Measurements from ENCODE around the gene SEC16A.

SEC16A gene

GRCh38 chr9:136441191-136441680 lies 41.6 kb downstream of the SEC16A start:
- no peak overlapping the region for H3K4me3 ChIP-seq (ENCODE audit: control insufficient read depth, low read depth, low read length)
- no peak for DNase-seq (ENCODE audit: low read depth)

GRCh38 chr9:136439481-136440408 lies 43.1 kb downstream of the SEC16A start, which contains the start of gene INPP5E:
INPP5E (minus strand) TSS chr9:136439845; CDS start chr9:136439419, 426 bp downstream.
- peak within 1 kb of the TSS; percentile 63 for H3K4me3 ChIP-seq (ENCODE audit: control insufficient read depth, low read depth, low read length)
- TF ChIP-seq CTCF (IDR thresholded peaks at IDR 0.05; ENCODE audit: control insufficient read depth, insufficient read depth, low read depth, low read length, missing control alignments) = peak; percentile 55
- no peak for DNase-seq (ENCODE audit: low read depth)

More at GRCh38 chr9:136441191-136441680, 41.6 kb downstream of the SEC16A start:
- TF ChIP-seq CTCF (IDR thresholded peaks at IDR 0.05; ENCODE audit: control insufficient read depth, insufficient read depth, low read depth, low read length, missing control alignments) = no peak

GRCh38 chr9:136438548-136439480 lies 44.0 kb downstream of the SEC16A start:
- H3K4me3 ChIP-seq (ENCODE audit: control insufficient read depth, low read depth, low read length) = peak overlapping the region; percentile 63
- no peak for DNase-seq (ENCODE audit: low read depth)
- TF ChIP-seq CTCF (IDR thresholded peaks at IDR 0.05; ENCODE audit: control insufficient read depth, insufficient read depth, low read depth, low read length, missing control alignments) = no peak

DNA sequence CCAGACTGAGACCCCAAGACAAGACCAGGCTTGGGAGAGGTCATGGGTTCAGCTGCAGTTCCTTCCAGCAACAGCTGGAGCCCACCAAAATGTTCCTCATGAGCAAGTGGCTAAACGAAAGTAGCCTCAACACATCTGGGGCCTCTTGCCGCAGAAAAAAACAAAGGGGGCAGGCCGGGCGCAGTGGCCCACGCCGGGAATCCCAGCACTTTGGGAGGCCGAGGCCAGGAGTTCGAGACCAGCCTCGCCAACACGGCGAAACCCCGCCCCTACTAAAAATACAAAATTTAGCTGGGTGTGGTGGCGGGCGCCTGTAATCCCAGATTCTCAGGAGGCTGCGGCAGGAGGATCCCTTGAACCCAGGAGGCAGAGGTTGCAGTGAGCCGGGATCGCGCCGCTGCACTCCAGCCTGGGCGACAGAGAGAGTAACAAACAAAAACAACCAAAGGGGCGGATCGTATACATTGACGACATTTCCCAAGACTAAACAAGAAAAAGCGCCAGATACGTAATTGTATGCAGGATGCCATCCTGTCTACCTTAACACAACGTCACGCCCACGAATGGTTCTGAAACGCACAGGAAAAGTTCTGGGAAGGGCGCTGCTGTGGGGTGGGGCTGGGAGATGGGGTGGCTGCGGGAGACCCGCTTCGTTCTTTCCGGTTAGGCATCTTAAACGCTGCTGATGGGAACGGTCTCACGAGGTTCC lies 44.8 kb downstream of the SEC16A start:
- peak overlapping the region; percentile 63 for H3K4me3 ChIP-seq (ENCODE audit: control insufficient read depth, low read depth, low read length)
- TF ChIP-seq CTCF (IDR thresholded peaks at IDR 0.05; ENCODE audit: control insufficient read depth, insufficient read depth, low read depth, low read length, missing control alignments) = no peak
- no peak for DNase-seq (ENCODE audit: low read depth)

DNA sequence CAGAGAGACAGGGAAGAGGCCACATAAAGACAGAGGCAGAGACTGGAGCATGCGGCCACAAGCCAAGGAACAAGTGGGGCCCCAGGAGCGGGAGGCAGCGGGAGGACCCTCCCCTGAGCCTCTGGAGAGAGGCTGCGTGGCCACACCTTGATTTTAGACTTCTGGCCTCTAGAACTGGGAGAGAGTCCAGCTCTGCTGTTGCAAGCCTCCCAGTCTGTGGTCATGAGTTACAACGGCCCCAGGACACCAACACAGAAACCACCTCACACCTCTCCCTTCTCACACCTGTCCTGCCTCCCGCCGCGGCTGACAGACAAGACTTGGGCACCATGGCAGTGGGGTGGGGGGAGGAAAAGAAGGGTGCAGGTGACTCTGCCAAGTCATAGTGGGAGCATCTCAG lies 45.4 kb downstream of the SEC16A start:
- peak overlapping the region; percentile 63 for H3K4me3 ChIP-seq (ENCODE audit: control insufficient read depth, low read depth, low read length)
- TF ChIP-seq CTCF (IDR thresholded peaks at IDR 0.05; ENCODE audit: control insufficient read depth, insufficient read depth, low read depth, low read length, missing control alignments) = no peak
- DNase-seq (ENCODE audit: low read depth) = no peak
